GM12878 (cell line): ENCODE results near the gene ZBTB24. TPM values are rescaled to one million over a fixed set of nuclear protein-coding genes. Genes with fewer than 3 reads are reported as not detected.
A peak's percentile ranks its signal among the peaks of the same experiment; 100 is the strongest.

ENCODE experiments used
- ATAC-seq: fragments of 200-7000 bp; cut with Tn5 transposase; 3 replicates; pipeline ENCODE4 v1.9.1; 2020; ENCODE audit warnings: mild to moderate bottlenecking, moderate library complexity
- BruUV-seq: library from RNA; stranded (reverse); fragments of 400-500 nt; replicated peaks from 2 replicates; lab custom pipeline; 2021; lab: Mats Ljungman, UMichigan
- CTCF ChIA-PET: fragments of 300-600 bp; sonication (Branson Sonifier 250); formaldehyde crosslinking; extraction: SDS; loops from one replicate; lab custom pipeline; 2021; ENCODE audit warnings: inconsistent platforms; lab: Yijun Ruan, JAX
- POLR2A ChIA-PET: fragments of 350-600 bp; formaldehyde crosslinking; extraction: SDS; loops from one replicate; lab custom pipeline; 2021; ENCODE audit warnings: inconsistent platforms; lab: Charles Lee
- RAD21 ChIA-PET: fragments of 300-600 bp; sonication (Branson Sonifier 250); formaldehyde crosslinking; loops from one replicate; lab custom pipeline; 2023; ENCODE audit warnings: antibody characterized with exemption; ENCODE audit not compliant: unreplicated experiment; lab: Charles Lee
- SMC1A ChIA-PET: fragments of 300-600 bp; sonication (Branson Sonifier 250); formaldehyde crosslinking; loops from one replicate; lab custom pipeline; 2023; ENCODE audit not compliant: unreplicated experiment, uncharacterized antibody; lab: Charles Lee
- DNase-seq: peaks from one replicate; pipeline ENCODE4 v3.0.0-alpha.2; 2011; ENCODE audit warnings: low read depth, low spot score
- FAIRE-seq: peaks from 3 replicates; lab custom pipeline; 2011; peaks lifted over from hg19 to GRCh38; lab: Jason Lieb, UNC
- H2AFZ ChIP-seq: 2 replicates; pipeline ENCODE4 v1.6.0; 2011; ENCODE audit warnings: low read depth, low read length, control low read depth; ENCODE audit not compliant: control insufficient read depth
- H3K27ac ChIP-seq: 2 replicates; pipeline ENCODE4 v1.5.1; 2011; ENCODE audit warnings: control low read depth; ENCODE audit not compliant: control insufficient read depth, insufficient read depth
- H3K27me3 ChIP-seq, 2 experiments: replicated peaks in 1 of 2; 2 replicates each; pipeline versions ENCODE4 v1.6.0 to v1.6.1; 2011; ENCODE audit warnings: low read length in 1 of 2; ENCODE audit not compliant: control insufficient read depth in 2 of 2, insufficient read depth in 2 of 2
- H3K36me3 ChIP-seq, 2 experiments: 2 replicates each; pipeline ENCODE4 v1.5.1; 2011; ENCODE audit warnings: low read length in 1 of 2; ENCODE audit not compliant: control insufficient read depth in 2 of 2, insufficient read depth in 2 of 2
- H3K4me1 ChIP-seq: 2 replicates; pipeline ENCODE4 v1.6.1; 2011; ENCODE audit warnings: mild to moderate bottlenecking, low read length, moderate library complexity, mixed read lengths; ENCODE audit not compliant: control insufficient read depth, insufficient read depth
- H3K4me2 ChIP-seq: 2 replicates; pipeline ENCODE4 v1.6.0; 2011; ENCODE audit warnings: control low read depth; ENCODE audit not compliant: control insufficient read depth, insufficient read depth
- H3K4me3 ChIP-seq: fragments of 200-600 bp; sonication (generic); 2 replicates; pipeline ENCODE4 v1.5.1; 2016
- H3K79me2 ChIP-seq: 2 replicates; pipeline ENCODE4 v1.6.0; 2011; ENCODE audit warnings: low read length; ENCODE audit not compliant: control insufficient read depth, insufficient read depth
- H3K9ac ChIP-seq: 2 replicates; pipeline ENCODE4 v1.8.0; 2011; ENCODE audit warnings: low read length, control low read depth, mixed read lengths; ENCODE audit not compliant: control insufficient read depth, insufficient read depth
- H3K9me3 ChIP-seq: replicated peaks from 3 replicates; pipeline ENCODE4 v1.5.1; 2011; ENCODE audit warnings: mild to moderate bottlenecking, low read length; ENCODE audit not compliant: control insufficient read depth, insufficient read depth
- H4K20me1 ChIP-seq: 2 replicates; pipeline ENCODE4 v1.6.0; 2011; ENCODE audit not compliant: control insufficient read depth, insufficient read depth
- CTCF ChIP-seq, 3 experiments: IDR thresholded peaks in 2 of 3; conservative IDR thresholded peaks in 1 of 3; 2 replicates each; pipeline ENCODE4 v1.5.1; 2011; ENCODE audit warnings: low read depth in 3 of 3, low read length in 3 of 3, mild to moderate bottlenecking in 3 of 3, control low read depth in 2 of 3, moderate library complexity in 2 of 3, inconsistent platforms in 1 of 3, mixed read lengths in 1 of 3; ENCODE audit not compliant: control insufficient read depth in 2 of 3, insufficient read depth in 1 of 3; ENCODE audit errors: extremely low read depth in 1 of 3
- E2F4 ChIP-seq: IDR thresholded peaks from 2 replicates; pipeline ENCODE4 v1.6.1; 2012; ENCODE audit warnings: low read depth, low read length, improper control_type of control experiment
- ETV6 ChIP-seq, 2 experiments: fragments of 450-650 bp in 1 of 2; IDR thresholded peaks in 1 of 2; conservative IDR thresholded peaks in 1 of 2; 2 replicates each; pipeline ENCODE4 v1.6.1; 2014; ENCODE audit warnings: antibody characterized with exemption in 1 of 2, borderline replicate concordance in 1 of 2, low read depth in 1 of 2, mild to moderate bottlenecking in 1 of 2, moderate library complexity in 1 of 2
- RAD51 ChIP-seq: fragments of 450-650 bp; IDR thresholded peaks from 2 replicates; pipeline ENCODE4 v1.6.1; 2016; ENCODE audit warnings: moderate library complexity, mild to moderate bottlenecking, inconsistent platforms
- TCF12 ChIP-seq: IDR thresholded peaks from 2 replicates; pipeline ENCODE4 v1.6.1; 2011; ENCODE audit warnings: low read depth, mild to moderate bottlenecking, low read length
- WGBS: methylation state at CpG from one replicate; pipeline ENCODE4 v1.1.6; 2016; ENCODE audit warnings: low lambda C conversion rate; ENCODE audit not compliant: insufficient replicate concordance, insufficient coverage; ENCODE audit errors: missing lambda C conversion rate; 5-methylcytosine and 5-hydroxymethylcytosine counted together
- in situ Hi-C: fragments of 300-500 bp; cut with MboI; formaldehyde crosslinking; loops from 9 replicates; pipeline ENCODE4 v1.14.3; 2018; ENCODE audit warnings: mixed read lengths
- intact Hi-C: fragments of 100-400 bp; cut with micrococcal nuclease; formaldehyde crosslinking; loops from one replicate; pipeline ENCODE4 v1.14.2; 2022; ENCODE audit not compliant: unreplicated experiment
- polyA plus RNA-seq, 11 experiments: library from polyadenylated mRNA; depleted of rRNA in 4 of 11; unstranded in 6 of 11; stranded (reverse) in 5 of 11; fragments of >200 nt; fragmentation: Nextera tagmentation in 4 of 11; fragmentation: Illumina TruSeq in 1 of 11; extraction: Ambion mirVana in 4 of 11; extraction: Trizol in 1 of 11; gene quantifications; 1 replicate in 1 of 11; 2 replicates in 10 of 11; pipeline versions ENCODE4 v1.2.1 to v1.2.3, GENCODE V29; 2011 to 2016; ENCODE audit warnings: inconsistent platforms in 2 of 11, missing spikeins in 2 of 11, low read depth in 1 of 11
- total RNA-seq, 4 experiments: library from RNA; depleted of rRNA in 3 of 4; stranded (reverse); fragments of >200 nt in 3 of 4; fragmentation: Illumina TruSeq in 1 of 4; extraction: Trizol in 1 of 4; gene quantifications; 2 replicates each; pipeline versions ENCODE4 v1.2.1 to v1.2.3, GENCODE V29; 2013 to 2021
- TF ChIP-seq, protein P1 (sequence below): IDR thresholded peaks from 2 replicates; pipeline ENCODE4 v1.6.1; 2012; ENCODE audit warnings: low read depth, low read length, improper control_type of control experiment
- TF ChIP-seq, protein P2 (sequence below): fragments of 450-650 bp; IDR thresholded peaks from 2 replicates; pipeline ENCODE4 v1.6.1; 2017; ENCODE audit warnings: antibody characterized with exemption, mild to moderate bottlenecking, moderate library complexity
- TF ChIP-seq, protein P3 (sequence below): fragments of 150-350 bp; IDR thresholded peaks from 2 replicates; pipeline ENCODE4 v1.6.1; 2016; ENCODE audit warnings: low read depth, low read length

ZBTB24 gene
- total and polyA plus RNA-seq, 10 of the 15 experiments (the other 5 are each of a cell fraction or from before 2014, with no cell fraction given) = 2.9 to 17.7 (median 8.5) TPM

GRCh38 chr6:109496036-109496772 is 13.2 kb upstream of the ZBTB24 start (continued):
- TF ChIP-seq E2F4 (no peak), TCF12 (no peak)
- TF ChIP-seq, protein P1, sequence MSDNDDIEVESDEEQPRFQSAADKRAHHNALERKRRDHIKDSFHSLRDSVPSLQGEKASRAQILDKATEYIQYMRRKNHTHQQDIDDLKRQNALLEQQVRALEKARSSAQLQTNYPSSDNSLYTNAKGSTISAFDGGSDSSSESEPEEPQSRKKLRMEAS = no peak
- TF ChIP-seq, all 136 proteins: peak for 0

DNA sequence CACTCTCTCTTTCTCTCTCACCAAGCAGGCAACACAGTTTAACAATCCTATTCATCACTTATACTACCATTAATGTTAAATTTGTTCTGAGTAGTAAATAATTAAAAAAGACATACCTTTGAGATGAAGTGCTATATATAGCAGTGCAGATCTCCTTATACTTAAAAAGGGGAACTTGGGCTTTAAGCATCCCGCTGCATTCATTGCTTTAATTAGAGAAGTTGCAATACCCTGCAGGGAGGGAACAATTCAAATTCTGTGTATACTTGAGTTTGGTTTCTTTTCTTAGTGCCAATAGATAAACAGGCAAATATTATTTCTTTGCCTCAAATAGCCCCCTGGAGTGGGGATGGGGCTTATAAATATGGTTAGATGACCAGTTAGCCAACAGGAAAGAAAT is 10.8 kb upstream of the ZBTB24 start:
- H3K4me1 ChIP-seq = no peaks in the 10 kb centered on the region
- in situ Hi-C loops = no loop called here
- ATAC-seq = peak; percentile 25; the same call in 1 of the 3 replicates
- ChIA-PET CTCF (no interaction called here), RAD21 (no interaction called here), POLR2A (no interaction called here), SMC1A (interaction anchor here (1.2 kb wide), 1 partner anchor 37 kb away, joined by 3 read pairs; no protein-coding TSS in a partner anchor)
- no peak overlapping the region for H3K4me2 ChIP-seq
- no peaks in the 10 kb centered on the region for H4K20me1 ChIP-seq
- TF ChIP-seq, protein P2, sequence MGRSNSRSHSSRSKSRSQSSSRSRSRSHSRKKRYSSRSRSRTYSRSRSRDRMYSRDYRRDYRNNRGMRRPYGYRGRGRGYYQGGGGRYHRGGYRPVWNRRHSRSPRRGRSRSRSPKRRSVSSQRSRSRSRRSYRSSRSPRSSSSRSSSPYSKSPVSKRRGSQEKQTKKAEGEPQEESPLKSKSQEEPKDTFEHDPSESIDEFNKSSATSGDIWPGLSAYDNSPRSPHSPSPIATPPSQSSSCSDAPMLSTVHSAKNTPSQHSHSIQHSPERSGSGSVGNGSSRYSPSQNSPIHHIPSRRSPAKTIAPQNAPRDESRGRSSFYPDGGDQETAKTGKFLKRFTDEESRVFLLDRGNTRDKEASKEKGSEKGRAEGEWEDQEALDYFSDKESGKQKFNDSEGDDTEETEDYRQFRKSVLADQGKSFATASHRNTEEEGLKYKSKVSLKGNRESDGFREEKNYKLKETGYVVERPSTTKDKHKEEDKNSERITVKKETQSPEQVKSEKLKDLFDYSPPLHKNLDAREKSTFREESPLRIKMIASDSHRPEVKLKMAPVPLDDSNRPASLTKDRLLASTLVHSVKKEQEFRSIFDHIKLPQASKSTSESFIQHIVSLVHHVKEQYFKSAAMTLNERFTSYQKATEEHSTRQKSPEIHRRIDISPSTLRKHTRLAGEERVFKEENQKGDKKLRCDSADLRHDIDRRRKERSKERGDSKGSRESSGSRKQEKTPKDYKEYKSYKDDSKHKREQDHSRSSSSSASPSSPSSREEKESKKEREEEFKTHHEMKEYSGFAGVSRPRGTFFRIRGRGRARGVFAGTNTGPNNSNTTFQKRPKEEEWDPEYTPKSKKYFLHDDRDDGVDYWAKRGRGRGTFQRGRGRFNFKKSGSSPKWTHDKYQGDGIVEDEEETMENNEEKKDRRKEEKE = no peak
- no peak for TF ChIP-seq RAD51
- TF ChIP-seq CTCF (IDR thresholded peaks at IDR 0.05 in 2 of 3, conservative IDR thresholded peaks at IDR 0.05 in 1 of 3; ENCODE audit: control insufficient read depth in 2 of 3, extremely low read depth in 1 of 3, insufficient read depth in 1 of 3, low read depth in 3 of 3, low read length in 3 of 3) = no peak
- TF ChIP-seq ETV6 (conservative IDR thresholded peaks at IDR 0.05 in 1 of 2, IDR thresholded peaks at IDR 0.05 in 1 of 2; ENCODE audit: borderline replicate concordance in 1 of 2, low read depth in 1 of 2) = no peak
- TF ChIP-seq, protein P3, sequence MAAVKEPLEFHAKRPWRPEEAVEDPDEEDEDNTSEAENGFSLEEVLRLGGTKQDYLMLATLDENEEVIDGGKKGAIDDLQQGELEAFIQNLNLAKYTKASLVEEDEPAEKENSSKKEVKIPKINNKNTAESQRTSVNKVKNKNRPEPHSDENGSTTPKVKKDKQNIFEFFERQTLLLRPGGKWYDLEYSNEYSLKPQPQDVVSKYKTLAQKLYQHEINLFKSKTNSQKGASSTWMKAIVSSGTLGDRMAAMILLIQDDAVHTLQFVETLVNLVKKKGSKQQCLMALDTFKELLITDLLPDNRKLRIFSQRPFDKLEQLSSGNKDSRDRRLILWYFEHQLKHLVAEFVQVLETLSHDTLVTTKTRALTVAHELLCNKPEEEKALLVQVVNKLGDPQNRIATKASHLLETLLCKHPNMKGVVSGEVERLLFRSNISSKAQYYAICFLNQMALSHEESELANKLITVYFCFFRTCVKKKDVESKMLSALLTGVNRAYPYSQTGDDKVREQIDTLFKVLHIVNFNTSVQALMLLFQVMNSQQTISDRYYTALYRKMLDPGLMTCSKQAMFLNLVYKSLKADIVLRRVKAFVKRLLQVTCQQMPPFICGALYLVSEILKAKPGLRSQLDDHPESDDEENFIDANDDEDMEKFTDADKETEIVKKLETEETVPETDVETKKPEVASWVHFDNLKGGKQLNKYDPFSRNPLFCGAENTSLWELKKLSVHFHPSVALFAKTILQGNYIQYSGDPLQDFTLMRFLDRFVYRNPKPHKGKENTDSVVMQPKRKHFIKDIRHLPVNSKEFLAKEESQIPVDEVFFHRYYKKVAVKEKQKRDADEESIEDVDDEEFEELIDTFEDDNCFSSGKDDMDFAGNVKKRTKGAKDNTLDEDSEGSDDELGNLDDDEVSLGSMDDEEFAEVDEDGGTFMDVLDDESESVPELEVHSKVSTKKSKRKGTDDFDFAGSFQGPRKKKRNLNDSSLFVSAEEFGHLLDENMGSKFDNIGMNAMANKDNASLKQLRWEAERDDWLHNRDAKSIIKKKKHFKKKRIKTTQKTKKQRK = no peak
- no TSS peak for BruUV-seq
- H3K36me3 ChIP-seq = no peaks in the 10 kb centered on the region
- H2AFZ ChIP-seq = no peak overlapping the region
- no peak overlapping the region for H3K9ac ChIP-seq
- H3K4me3 ChIP-seq = no peak overlapping the region
- intact Hi-C loops = no loop called here
- H3K27me3 ChIP-seq = no peaks in the 10 kb centered on the region; a peak in 1 of 4 replicates
- no peaks in the 10 kb centered on the region for H3K79me2 ChIP-seq
- 100% methylated on average over 1 of the region's 1 CpG for WGBS
- DNase-seq = no peak
- no peak for FAIRE-seq
- H3K27ac ChIP-seq = no peak overlapping the region
- no peaks in the 10 kb centered on the region for H3K9me3 ChIP-seq
